ENCODE measurements around the gene AFAP1.
"Not testable (repeated sequence)": the region's sequence is repeated elsewhere in the genome, so short reads cannot be mapped to it uniquely, and the experiment has no call there.

Gene AFAP1

GRCh38 chr4:7945709-7946380 is 6.2 kb upstream of the AFAP1 start:
- DNase-seq (ENCODE audit: low spot score): no peak

GRCh38 chr4:7944599-7945220 is 5.0 kb upstream of the AFAP1 start:
- no peak for DNase-seq (ENCODE audit: low spot score)

DNA sequence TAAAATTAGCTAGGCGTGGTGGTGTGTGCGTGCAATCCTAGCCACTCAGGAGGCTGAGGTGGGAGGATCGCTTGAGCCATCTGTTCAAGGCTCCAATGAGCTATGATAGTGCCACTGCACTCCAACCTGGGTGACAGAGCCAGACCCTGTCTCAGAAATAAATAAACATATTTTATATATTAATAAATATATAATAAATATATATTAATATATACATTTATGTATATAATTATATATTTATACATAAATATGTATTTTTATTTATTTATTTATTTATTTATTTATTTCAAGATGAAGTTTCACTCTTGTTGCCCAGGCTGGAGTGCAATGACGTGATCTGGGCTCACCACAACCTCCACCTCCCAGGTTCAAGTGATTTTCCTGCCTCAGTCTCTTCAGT is 4.0 kb upstream of the AFAP1 start:
- not testable (repeated sequence) for DNase-seq (ENCODE audit: low spot score)

GRCh38 chr4:7943211-7943610 is 3.5 kb upstream of the AFAP1 start:
- DNase-seq (ENCODE audit: low spot score): no peak

DNA sequence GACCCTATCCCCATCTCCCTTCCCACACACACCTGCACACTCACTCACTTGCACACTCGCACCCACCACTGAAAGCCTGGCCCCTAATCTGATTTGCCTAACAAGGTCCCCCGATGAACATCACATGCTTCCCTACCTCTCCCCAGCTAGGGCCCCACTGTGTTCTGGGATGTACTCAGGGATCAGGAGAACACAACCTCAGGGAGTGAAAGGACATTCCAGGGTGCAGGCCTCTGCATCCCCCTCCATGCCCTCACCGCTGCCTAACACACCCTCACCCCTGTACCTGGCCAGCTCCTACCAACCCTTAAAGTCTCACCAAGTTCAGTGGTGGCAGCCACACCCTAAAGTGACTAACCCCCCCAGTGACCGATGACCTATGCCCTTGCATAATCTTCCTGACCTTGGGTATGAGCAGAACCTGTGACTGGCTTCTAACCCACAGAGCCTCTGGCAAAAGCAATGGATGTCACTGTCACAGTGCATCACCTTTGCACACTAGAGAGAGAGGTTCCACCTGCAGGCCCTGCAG is 2.4 kb upstream of the AFAP1 start:
- DNase-seq (ENCODE audit: low spot score): no peak

GRCh38 chr4:7941111-7941964 is 1.7 kb upstream of the AFAP1 start:
- DNase-seq (ENCODE audit: low spot score): no peak

DNA sequence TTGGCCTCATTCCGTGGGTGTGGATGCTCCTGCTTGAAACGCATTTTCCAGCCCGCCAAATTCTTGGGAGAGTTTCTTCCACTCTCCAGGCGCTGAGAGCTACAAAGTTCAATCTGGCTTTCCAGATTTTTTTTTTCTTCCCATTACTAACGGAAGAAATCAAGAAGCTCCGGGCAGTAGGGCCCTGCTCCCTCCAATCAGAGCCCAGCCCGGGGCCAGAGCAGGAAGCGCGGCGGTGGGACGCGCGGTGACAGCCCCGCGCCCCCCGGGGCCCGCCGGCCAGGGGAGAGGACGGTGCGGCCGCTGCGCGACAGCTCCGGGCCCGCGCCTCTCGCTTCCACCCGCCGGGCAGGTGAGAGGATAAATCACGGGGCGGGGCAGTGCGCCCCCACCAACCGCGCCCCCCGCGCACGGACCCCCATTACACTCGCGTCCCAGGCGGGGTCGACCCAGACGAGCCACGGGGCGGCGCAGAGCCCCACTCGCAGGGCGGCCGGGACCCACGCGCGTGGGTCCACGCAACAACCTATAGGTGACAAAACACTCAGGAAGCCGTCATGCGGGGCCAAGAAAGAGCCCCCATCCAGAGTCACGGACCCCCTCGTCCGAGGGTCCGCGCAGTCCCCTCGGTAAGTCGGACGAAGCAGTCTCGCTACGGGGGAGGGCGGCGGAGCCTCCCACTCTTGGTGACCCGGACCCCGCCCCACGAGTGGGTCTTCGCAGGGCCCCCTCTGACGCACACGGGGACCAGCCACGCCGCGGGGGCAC is 868 bp downstream of the AFAP1 start:
- DNase-seq (ENCODE audit: low spot score): peak; percentile 46

DNA sequence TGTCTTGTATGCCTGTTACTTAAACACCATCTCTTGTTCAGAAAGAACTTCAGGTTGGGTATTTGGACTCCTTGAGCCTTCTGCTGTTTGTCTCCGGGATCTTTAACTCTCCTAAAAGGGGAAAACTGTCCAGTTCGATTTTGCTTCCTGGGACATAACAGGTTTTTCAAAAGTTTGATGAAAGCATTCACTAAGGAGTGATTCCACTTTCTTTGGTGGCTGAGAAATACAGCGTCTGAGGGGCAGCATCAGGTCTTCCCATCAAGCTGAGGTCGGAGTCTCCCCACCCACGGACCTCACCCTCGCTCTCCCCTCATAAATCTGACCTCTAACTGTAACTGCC is 1.4 kb downstream of the AFAP1 start:
- DNase-seq (ENCODE audit: low spot score): no peak

GRCh38 chr4:7937006-7937405 is 2.7 kb downstream of the AFAP1 start:
- DNase-seq (ENCODE audit: low spot score): no peak

GRCh38 chr4:7933651-7934510 is 5.8 kb downstream of the AFAP1 start:
- DNase-seq (ENCODE audit: low spot score): no peak

GRCh38 chr4:7932287-7932686 is 7.4 kb downstream of the AFAP1 start:
- DNase-seq (ENCODE audit: low spot score): no peak

GRCh38 chr4:7929118-7929951 is 10.3 kb downstream of the AFAP1 start:
- no peak for DNase-seq (ENCODE audit: low spot score)

DNA sequence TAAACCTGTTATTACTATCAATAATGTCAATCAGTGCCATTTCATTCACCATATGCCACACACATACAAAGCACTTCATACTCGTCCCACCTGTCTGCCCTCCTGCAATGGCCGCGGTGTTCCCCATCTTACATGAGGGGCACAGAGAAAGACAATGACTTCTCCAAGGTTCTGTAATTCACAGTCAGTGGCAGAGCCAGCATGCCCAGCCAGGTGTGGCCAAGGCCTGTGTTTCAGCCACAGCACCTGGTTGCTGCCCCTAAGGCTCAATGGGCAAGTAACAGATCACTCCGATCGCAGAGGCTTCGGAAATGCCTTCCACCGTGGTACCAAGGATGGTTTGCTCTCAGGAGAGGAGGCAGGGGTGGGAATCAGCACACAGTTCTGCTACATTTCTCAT is 10.9 kb downstream of the AFAP1 start:
- no peak for DNase-seq (ENCODE audit: low spot score)

GRCh38 chr4:7926822-7927221 is 12.8 kb downstream of the AFAP1 start:
- DNase-seq (ENCODE audit: low spot score): no peak

DNA sequence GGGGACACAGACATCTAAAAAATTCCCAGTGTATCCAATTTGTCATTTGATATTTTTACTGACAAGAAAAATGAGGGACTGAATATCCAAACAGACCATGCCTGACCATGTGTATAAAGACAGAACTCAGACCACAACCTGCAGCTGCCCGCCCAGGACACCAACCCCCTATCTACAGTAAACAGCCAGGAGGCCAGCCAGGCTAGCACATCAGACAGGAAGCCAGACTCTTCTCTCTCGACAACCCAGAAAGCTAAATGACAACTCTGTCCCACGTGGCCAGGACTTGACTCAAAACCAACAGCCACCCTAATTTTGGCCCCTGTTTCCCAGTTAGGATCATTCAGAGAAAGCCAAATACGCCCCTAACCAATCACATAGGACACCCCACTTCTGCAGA is 15.1 kb downstream of the AFAP1 start:
- DNase-seq (ENCODE audit: low spot score): no peak

GRCh38 chr4:7924163-7924562 is 15.5 kb downstream of the AFAP1 start:
- DNase-seq (ENCODE audit: low spot score): no peak

GRCh38 chr4:7922466-7922865 is 17.2 kb downstream of the AFAP1 start:
- DNase-seq (ENCODE audit: low spot score): no peak

DNA sequence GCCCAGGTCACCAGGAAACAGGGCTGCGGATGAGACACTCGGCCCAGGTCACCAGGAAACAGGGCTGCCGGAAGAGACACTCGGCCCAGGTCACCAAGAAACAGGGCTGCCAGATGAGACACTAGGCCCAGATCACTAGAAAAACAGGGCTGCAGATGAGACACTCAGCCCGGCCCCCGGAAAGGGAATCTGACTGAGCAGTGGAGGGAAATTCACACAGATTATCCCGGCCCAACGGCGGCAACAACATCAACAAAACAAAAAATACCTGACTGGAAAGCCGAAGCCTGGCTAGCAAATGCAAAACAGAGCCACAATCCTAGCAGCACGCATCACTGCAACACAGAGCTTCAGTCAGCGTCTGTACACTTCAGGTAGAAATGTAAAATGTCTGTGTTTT is 20.7 kb downstream of the AFAP1 start:
- DNase-seq (ENCODE audit: low spot score): no peak

GRCh38 chr4:7918187-7918586 is 21.5 kb downstream of the AFAP1 start:
- DNase-seq (ENCODE audit: low spot score): peak; percentile 50

- no peak for DNase-seq (ENCODE audit: low spot score)
Measured at GRCh38 chr4:7917669-7918068, 22.0 kb downstream of the AFAP1 start.

Measured in kidney capillary endothelial cell (primary cell).